D721Med (cell line): Measurements from ENCODE around the gene PVR.

Experiments
- DNase-seq: peaks from one replicate; pipeline ENCODE4 v3.0.0; 2011; ENCODE audit warnings: low spot score; ENCODE audit not compliant: insufficient read length
- FAIRE-seq: peaks from 2 replicates; lab custom pipeline; 2011; peaks lifted over from hg19 to GRCh38; lab: Jason Lieb, UNC
- TF ChIP-seq, protein P1 (sequence below): IDR thresholded peaks from 2 replicates; pipeline ENCODE4 v1.5.1; 2012; ENCODE audit warnings: mild to moderate bottlenecking, control low read depth; ENCODE audit not compliant: insufficient read depth; ENCODE audit errors: missing control alignments

Gene PVR

DNA sequence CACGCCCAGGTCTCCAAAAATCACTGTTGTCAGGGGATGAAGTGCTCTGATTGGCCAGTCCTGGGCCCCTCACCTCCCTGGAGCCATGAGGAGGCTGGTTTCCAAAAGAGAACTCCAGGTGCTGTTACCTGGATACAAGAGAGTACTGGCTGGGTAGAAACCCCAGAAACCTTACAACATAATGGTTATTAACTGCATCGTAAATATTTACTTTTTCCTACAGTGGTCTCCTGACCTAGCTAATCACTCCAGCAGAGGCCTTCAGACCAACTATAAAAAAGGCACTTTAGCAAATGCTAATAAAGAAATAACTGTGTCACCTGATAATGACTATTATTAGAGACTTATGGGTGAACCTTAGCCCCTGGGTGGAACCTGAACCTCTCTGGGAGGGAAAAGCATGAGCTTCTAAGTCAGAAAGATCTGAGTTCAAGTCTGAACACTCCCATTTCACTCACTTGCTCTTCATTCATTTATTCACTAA, 31.9 kb upstream of the PVR start:
- no peak for DNase-seq
- no peak for FAIRE-seq
- TF ChIP-seq, protein P1, sequence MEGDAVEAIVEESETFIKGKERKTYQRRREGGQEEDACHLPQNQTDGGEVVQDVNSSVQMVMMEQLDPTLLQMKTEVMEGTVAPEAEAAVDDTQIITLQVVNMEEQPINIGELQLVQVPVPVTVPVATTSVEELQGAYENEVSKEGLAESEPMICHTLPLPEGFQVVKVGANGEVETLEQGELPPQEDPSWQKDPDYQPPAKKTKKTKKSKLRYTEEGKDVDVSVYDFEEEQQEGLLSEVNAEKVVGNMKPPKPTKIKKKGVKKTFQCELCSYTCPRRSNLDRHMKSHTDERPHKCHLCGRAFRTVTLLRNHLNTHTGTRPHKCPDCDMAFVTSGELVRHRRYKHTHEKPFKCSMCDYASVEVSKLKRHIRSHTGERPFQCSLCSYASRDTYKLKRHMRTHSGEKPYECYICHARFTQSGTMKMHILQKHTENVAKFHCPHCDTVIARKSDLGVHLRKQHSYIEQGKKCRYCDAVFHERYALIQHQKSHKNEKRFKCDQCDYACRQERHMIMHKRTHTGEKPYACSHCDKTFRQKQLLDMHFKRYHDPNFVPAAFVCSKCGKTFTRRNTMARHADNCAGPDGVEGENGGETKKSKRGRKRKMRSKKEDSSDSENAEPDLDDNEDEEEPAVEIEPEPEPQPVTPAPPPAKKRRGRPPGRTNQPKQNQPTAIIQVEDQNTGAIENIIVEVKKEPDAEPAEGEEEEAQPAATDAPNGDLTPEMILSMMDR, result no peak

DNA sequence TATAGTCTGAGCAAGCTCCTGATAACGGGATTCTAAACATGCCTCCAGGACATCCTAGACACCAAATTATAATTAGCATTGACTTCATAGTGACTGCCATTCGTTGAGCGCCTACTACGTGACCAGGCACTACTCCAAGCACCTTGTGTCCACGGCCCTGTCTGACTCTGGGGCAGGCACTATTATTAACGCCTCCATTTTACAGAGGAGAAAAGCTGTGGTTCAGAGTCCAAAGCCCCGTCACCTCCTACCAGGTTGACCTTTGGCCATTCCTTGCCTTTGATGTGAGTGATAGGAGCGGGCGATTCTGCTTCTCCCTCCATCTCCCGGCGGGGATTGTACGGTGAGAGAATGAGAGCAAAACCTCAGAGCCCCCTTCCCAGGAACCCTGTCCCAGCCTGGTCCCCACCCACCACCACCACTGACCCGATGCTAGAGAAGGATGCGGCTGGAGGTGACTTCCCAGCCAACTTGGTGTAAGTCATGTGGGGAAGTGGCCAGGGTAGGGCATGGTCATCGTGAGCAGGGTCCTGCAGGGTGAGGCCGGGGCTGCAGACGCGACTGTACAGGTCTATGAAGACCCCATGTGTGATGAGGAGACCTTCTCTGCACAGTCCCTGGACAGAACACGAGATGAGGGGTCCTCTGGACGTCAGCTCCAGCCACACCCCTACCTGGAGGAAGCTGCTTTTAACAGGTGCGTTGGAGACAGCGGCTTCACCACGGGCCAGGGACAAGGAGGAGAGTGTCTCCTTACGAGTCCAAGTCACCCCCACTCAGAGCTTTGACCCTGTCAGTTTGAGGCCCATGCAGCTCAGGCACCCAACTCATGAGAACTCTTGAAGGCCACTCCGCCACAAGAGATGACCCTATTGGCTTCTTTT, 30.2 kb upstream of the PVR start, which contains the start of gene IGSF23:
IGSF23 (plus strand) TSS at position 269 of the 884 bp plus-strand sequence; CDS start at position 352, 83 bp downstream.
- DNase-seq (no peak), FAIRE-seq (no peak)
- TF ChIP-seq, protein P1, result no peak

DNA sequence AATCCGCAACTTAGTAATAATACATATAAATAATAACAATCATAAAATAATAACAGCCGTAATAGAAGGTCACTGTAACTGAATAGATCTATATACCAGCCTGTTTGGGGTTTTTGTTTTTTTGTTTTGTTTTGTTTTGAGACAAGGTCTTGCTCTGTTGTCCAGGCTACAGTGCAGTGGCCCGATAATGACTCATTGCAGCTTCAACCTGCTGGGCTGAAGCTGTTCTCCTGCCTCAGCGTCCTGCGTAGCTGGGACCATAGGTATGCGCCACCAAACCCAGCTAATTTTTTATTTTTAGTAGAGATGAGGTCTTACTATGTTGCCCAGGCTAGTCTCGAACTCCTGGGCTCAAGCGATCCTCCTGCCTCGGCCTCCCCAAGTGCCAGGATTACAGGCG, 29.4 kb upstream of the PVR start:
- FAIRE-seq, result no peak
- TF ChIP-seq, protein P1, result no peak
- DNase-seq, result no peak

GRCh38 chr19:44615863-44616247, 27.9 kb upstream of the PVR start:
- FAIRE-seq, result no peak
- TF ChIP-seq, protein P1, result no peak
- DNase-seq, result no peak

- TF ChIP-seq, protein P1, result no peak
- DNase-seq (no peak), FAIRE-seq (no peak)
Measured at GRCh38 chr19:44617110-44617880, 26.4 kb upstream of the PVR start.

- TF ChIP-seq, protein P1, result no peak
- FAIRE-seq (no peak), DNase-seq (no peak)
Measured at GRCh38 chr19:44618640-44619357, 24.9 kb upstream of the PVR start.
